GM12801 (cell line): ENCODE data around the gene OR1M1.

Experiments
- TF ChIP-seq, protein P1 (sequence below): IDR thresholded peaks from one replicate; pipeline ENCODE4 v1.5.1; 2011; ENCODE audit warnings: control low read depth; ENCODE audit not compliant: insufficient read length; ENCODE audit errors: extremely low read depth

OR1M1 gene

GRCh38 chr19:9107375-9107774 lies 20.5 kb downstream of the OR1M1 start, which contains the start of gene OR7G2:
OR7G2 (minus strand) TSS chr19:9107475; CDS start chr19:9103243, 4,232 bp downstream.
- TF ChIP-seq, protein P1, sequence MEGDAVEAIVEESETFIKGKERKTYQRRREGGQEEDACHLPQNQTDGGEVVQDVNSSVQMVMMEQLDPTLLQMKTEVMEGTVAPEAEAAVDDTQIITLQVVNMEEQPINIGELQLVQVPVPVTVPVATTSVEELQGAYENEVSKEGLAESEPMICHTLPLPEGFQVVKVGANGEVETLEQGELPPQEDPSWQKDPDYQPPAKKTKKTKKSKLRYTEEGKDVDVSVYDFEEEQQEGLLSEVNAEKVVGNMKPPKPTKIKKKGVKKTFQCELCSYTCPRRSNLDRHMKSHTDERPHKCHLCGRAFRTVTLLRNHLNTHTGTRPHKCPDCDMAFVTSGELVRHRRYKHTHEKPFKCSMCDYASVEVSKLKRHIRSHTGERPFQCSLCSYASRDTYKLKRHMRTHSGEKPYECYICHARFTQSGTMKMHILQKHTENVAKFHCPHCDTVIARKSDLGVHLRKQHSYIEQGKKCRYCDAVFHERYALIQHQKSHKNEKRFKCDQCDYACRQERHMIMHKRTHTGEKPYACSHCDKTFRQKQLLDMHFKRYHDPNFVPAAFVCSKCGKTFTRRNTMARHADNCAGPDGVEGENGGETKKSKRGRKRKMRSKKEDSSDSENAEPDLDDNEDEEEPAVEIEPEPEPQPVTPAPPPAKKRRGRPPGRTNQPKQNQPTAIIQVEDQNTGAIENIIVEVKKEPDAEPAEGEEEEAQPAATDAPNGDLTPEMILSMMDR: no peak

GRCh38 chr19:9109959-9110358 lies 23.1 kb downstream of the OR1M1 start:
- TF ChIP-seq, protein P1: no peak

DNA sequence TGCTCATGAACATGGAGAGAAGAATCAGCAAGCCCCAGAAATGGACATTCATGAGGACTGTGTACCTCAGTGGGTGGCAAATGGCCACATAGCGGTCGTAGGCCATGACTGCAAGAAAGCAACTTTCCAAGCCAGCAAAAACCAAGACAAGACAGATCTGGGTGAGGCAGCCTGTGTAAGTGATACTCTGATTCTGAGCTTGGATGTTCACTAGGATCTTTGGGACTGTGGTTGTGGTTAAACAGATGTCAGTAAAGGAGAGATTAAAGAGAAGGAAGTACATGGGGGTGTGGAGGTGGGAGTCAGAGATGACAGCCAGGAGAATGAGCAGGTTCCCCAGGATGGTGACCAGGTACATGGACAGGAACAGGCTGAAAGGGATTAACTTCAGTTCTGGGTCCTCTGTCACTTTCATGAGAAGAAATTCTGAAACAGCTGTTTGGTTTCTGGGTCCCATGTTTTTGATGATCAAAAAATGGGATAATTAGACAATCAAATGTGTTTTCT lies 28.5 kb downstream of the OR1M1 start, which contains the start of gene OR7G1:
Gene OR7G1 (minus strand): TSS at position 457 of the 507 bp plus-strand sequence. CDS start 0 bp downstream, at position 457.
- TF ChIP-seq, protein P1: no peak

DNA sequence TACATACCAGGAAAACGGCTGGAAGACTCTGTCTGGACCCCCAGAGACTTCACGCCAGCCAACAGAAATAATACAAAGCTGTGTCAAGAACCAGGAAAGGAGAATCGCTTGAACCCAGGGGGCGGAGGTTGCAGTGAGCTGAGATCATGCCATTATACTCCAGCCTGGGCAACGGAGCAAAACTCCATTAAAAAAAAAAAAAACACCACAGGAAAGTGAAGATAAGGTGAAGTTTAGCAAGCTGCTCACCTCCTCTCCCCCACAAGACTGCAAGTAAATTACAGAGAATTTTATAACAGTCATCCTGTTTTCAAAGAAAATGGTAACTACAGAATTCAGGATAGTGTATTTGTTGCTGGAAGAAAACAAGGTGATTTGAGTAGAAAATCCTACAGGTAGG lies 29.7 kb downstream of the OR1M1 start:
- TF ChIP-seq, protein P1: no peak

GRCh38 chr19:9126900-9127405 lies 40.1 kb downstream of the OR1M1 start, which contains the start of gene OR7G3:
OR7G3 (minus strand) TSS chr19:9126950; CDS start chr19:9126950, 0 bp downstream.
- TF ChIP-seq, protein P1: no peak

DNA sequence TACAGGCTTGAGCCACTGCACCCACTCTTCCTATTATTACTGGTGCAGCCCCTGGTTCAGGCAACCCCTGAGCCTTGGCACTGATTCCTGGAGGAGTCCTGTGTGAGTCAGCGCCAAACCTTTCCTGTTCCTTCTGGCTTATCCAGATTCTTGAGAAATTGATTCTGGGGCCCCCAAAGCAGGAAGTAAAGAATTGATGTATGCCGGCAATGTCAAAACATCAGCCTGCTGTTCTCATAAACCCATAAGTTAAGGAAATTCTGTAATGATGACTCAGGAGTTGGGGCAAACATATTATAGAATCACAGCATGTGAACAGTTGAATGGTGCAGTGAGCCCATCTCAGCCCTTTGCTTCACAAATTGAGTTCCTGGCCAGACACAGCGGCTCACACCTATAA lies 41.3 kb downstream of the OR1M1 start:
- TF ChIP-seq, protein P1: no peak

GRCh38 chr19:9130965-9131364 lies 44.1 kb downstream of the OR1M1 start:
- TF ChIP-seq, protein P1: no peak
